ENCODE data around the gene RBPJ.

- TF ChIP-seq, protein P1, sequence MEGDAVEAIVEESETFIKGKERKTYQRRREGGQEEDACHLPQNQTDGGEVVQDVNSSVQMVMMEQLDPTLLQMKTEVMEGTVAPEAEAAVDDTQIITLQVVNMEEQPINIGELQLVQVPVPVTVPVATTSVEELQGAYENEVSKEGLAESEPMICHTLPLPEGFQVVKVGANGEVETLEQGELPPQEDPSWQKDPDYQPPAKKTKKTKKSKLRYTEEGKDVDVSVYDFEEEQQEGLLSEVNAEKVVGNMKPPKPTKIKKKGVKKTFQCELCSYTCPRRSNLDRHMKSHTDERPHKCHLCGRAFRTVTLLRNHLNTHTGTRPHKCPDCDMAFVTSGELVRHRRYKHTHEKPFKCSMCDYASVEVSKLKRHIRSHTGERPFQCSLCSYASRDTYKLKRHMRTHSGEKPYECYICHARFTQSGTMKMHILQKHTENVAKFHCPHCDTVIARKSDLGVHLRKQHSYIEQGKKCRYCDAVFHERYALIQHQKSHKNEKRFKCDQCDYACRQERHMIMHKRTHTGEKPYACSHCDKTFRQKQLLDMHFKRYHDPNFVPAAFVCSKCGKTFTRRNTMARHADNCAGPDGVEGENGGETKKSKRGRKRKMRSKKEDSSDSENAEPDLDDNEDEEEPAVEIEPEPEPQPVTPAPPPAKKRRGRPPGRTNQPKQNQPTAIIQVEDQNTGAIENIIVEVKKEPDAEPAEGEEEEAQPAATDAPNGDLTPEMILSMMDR (IDR thresholded peaks at IDR 0.05; ENCODE audit: low read length) = no peak
- no peak for TF ChIP-seq EZH2 (IDR thresholded peaks at IDR 0.05; ENCODE audit: borderline replicate concordance, low read length)
These were observed 40.0 kb downstream of the RBPJ start for GRCh38 chr4:26360864-26361263.

Measured in OCI-LY1 (cell line).